CD14-positive monocyte (primary cell): ENCODE data around the gene WFDC1. TPM values are rescaled to one million over a fixed set of nuclear protein-coding genes. Genes with fewer than 3 reads are reported as not detected.
A peak's percentile ranks its signal among the peaks of the same experiment; 100 is the strongest.

Experiments
- DNase-seq, 3 donors: peaks; one replicate each; pipeline ENCODE4 v3.0.0-alpha.2; 2011 to 2022
- H2AFZ ChIP-seq: 2 replicates; pipeline ENCODE4 v1.6.0; 2012; ENCODE audit warnings: mild to moderate bottlenecking, low read depth, low read length, inconsistent platforms; ENCODE audit not compliant: insufficient read depth, poor library complexity, severe bottlenecking
- H3K27ac ChIP-seq, 2 donors: 1 replicate in 1 of 2; 2 replicates in 1 of 2; pipeline ENCODE4 v1.5.1; 2012 to 2013; ENCODE audit warnings: low read length in 2 of 2, control low read depth in 1 of 2, inconsistent platforms in 1 of 2, low read depth in 1 of 2, mild to moderate bottlenecking in 1 of 2
- H3K27me3 ChIP-seq, 2 donors: one replicate each; pipeline versions ENCODE4 v1.6.0 to v1.6.1; 2011 to 2013; ENCODE audit warnings: low read length in 2 of 2; ENCODE audit not compliant: control insufficient read depth in 2 of 2, insufficient read depth in 2 of 2
- H3K36me3 ChIP-seq, 2 donors: replicated peaks in 1 of 2; 1 replicate in 1 of 2; 2 replicates in 1 of 2; pipeline versions ENCODE4 v1.5.1 to v1.6.1; 2012 to 2013; ENCODE audit warnings: low read length in 2 of 2, control low read depth in 1 of 2, inconsistent platforms in 1 of 2, mild to moderate bottlenecking in 1 of 2; ENCODE audit not compliant: insufficient read depth in 2 of 2, control insufficient read depth in 1 of 2
- H3K4me1 ChIP-seq, 2 donors: 1 replicate in 1 of 2; 2 replicates in 1 of 2; pipeline versions ENCODE4 v1.5.1 to v1.6.1; 2012 to 2013; ENCODE audit warnings: low read length in 2 of 2, control low read depth in 1 of 2, inconsistent platforms in 1 of 2, mild to moderate bottlenecking in 1 of 2, moderate library complexity in 1 of 2; ENCODE audit not compliant: insufficient read depth in 2 of 2, control insufficient read depth in 1 of 2
- H3K4me2 ChIP-seq: replicated peaks from 2 replicates; pipeline ENCODE3; 2012; ENCODE audit warnings: low read length, moderate library complexity, mild to moderate bottlenecking; ENCODE audit not compliant: poor library complexity, severe bottlenecking; ENCODE audit errors: extremely low read depth
- H3K4me3 ChIP-seq, 3 experiments: fragments of 200-600 bp in 1 of 3; sonication (generic) in 1 of 3; replicated peaks in 1 of 3; 1 replicate in 2 of 3; 2 replicates in 1 of 3; pipeline ENCODE4 v1.5.1; 2011 to 2013; ENCODE audit warnings: low read length in 3 of 3, mild to moderate bottlenecking in 3 of 3, control low read depth in 2 of 3, low read depth in 2 of 3, inconsistent platforms in 1 of 3, moderate library complexity in 1 of 3
- H3K79me2 ChIP-seq: 2 replicates; pipeline ENCODE4 v1.6.0; 2012; ENCODE audit warnings: mild to moderate bottlenecking, control low read depth, inconsistent platforms, low read length, moderate library complexity; ENCODE audit not compliant: insufficient read depth
- H3K9ac ChIP-seq: 2 replicates; pipeline ENCODE4 v1.6.0; 2017; ENCODE audit warnings: low read length, mild to moderate bottlenecking; ENCODE audit not compliant: insufficient read depth, poor library complexity, severe bottlenecking
- H3K9me3 ChIP-seq, 2 donors: replicated peaks in 1 of 2; 1 replicate in 1 of 2; 2 replicates in 1 of 2; pipeline versions ENCODE4 v1.5.1 to v1.6.1; 2012 to 2013; ENCODE audit warnings: low read length in 2 of 2, control low read depth in 1 of 2; ENCODE audit not compliant: control insufficient read depth in 1 of 2, insufficient read depth in 1 of 2
- H4K20me1 ChIP-seq: 2 replicates; pipeline ENCODE4 v1.6.0; 2012; ENCODE audit warnings: mild to moderate bottlenecking, low read length, control low read depth, moderate library complexity; ENCODE audit not compliant: insufficient read depth
- H3K27ac Mint-ChIP-seq, 7 donors: one replicate each; pipeline ENCODE4 v1.8.0; 2020; ENCODE audit warnings: mild to moderate bottlenecking in 7 of 7, mixed read lengths in 7 of 7, moderate library complexity in 6 of 7, inconsistent platforms in 2 of 7
- H3K27me3 Mint-ChIP-seq, 3 donors: one replicate each; pipeline ENCODE4 v1.8.0; 2021 to 2022; ENCODE audit warnings: low read depth in 3 of 3, mild to moderate bottlenecking in 3 of 3, mixed read lengths in 3 of 3, moderate library complexity in 3 of 3, inconsistent platforms in 1 of 3
- H3K36me3 Mint-ChIP-seq, 2 donors: one replicate each; pipeline ENCODE4 v1.8.0; 2020; ENCODE audit warnings: mixed read lengths in 2 of 2, inconsistent platforms in 1 of 2, mild to moderate bottlenecking in 1 of 2
- H3K4me1 Mint-ChIP-seq: one replicate; pipeline ENCODE4 v1.8.0; 2020; ENCODE audit warnings: mild to moderate bottlenecking, mixed read lengths
- H3K4me3 Mint-ChIP-seq, 2 donors: one replicate each; pipeline ENCODE4 v1.8.0; 2020; ENCODE audit warnings: mild to moderate bottlenecking in 2 of 2, mixed read lengths in 2 of 2, moderate library complexity in 1 of 2
- H3K9me3 Mint-ChIP-seq, 7 donors: one replicate each; pipeline ENCODE4 v1.8.0; 2020 to 2022; ENCODE audit warnings: mixed read lengths in 7 of 7, mild to moderate bottlenecking in 6 of 7, moderate library complexity in 6 of 7, inconsistent platforms in 2 of 7
- WGBS: methylation state at CpG from one replicate; pipeline ENCODE4 v1.1.5; 2013; ENCODE audit warnings: missing lambda C conversion rate; ENCODE audit not compliant: insufficient coverage; 5-methylcytosine and 5-hydroxymethylcytosine counted together
- intact Hi-C, 2 donors: fragments of 100-400 bp; cut with micrococcal nuclease; formaldehyde crosslinking; loops; one replicate each; pipeline versions ENCODE4 v1.15.0 to v1.15.1; 2023
- polyA plus RNA-seq, 3 donors: library from polyadenylated mRNA; depleted of rRNA in 1 of 3; unstranded in 2 of 3; stranded (reverse) in 1 of 3; fragments of 300-500 nt in 2 of 3; fragments of >200 nt in 1 of 3; fragmentation: Illumina TruSeq in 2 of 3; gene quantifications; 1 replicate in 2 of 3; 2 replicates in 1 of 3; pipeline ENCODE4 v1.2.3, GENCODE V29; 2012 to 2021
- TF ChIP-seq, protein P1 (sequence below): fragments of 200-600 bp; IDR thresholded peaks from one replicate; pipeline ENCODE4 v1.8.0; 2022; ENCODE audit warnings: antibody characterized with exemption, mild to moderate bottlenecking

Gene WFDC1
- polyA plus RNA-seq, 3 donors = not detected

DNA sequence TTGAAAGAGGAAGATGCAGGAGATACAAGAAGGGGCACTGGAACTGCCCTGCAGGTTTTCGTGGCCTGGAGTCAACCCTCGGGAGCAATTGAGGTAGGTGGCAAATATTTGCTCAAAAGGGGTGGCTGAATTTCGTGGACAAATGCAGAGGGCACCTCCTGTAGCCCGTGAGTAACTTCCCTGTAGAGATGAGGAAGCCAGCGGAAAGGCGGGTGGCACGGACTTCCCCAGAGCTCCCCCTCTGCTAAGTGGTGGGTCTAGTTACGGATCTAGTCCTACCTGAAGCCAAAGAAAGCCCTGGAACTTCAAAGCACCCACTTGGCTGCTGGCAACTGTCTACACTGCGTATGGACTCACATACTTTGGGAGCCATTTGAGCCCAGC, 72.6 kb downstream of the WFDC1 start:
- Histone ChIP-seq H3K27me3 (peaks cover 26 to 54% of the 10 kb centered on the region in 2 donors), H3K27ac (no peak overlapping the region), H3K36me3 (no peaks in the 10 kb centered on the region), H3K9ac (no peak overlapping the region), H3K9me3 (peaks cover 0 to 21% of the 10 kb centered on the region in 2 donors), H3K79me2 (no peaks in the 10 kb centered on the region), H3K4me2 (no peak overlapping the region), H2AFZ (no peak overlapping the region), H4K20me1 (no peaks in the 10 kb centered on the region), H3K4me3 (no peak overlapping the region), H3K4me1 (peaks cover 9 to 15% of the 10 kb centered on the region in 2 donors)
- peaks cover 56 to 68% (median 67%) of the 10 kb centered on the region in 3 donors for H3K27me3 Mint-ChIP-seq
- intact Hi-C loops = no loop called here
- H3K27ac Mint-ChIP-seq = no peak overlapping the region
- TF ChIP-seq, protein P1, sequence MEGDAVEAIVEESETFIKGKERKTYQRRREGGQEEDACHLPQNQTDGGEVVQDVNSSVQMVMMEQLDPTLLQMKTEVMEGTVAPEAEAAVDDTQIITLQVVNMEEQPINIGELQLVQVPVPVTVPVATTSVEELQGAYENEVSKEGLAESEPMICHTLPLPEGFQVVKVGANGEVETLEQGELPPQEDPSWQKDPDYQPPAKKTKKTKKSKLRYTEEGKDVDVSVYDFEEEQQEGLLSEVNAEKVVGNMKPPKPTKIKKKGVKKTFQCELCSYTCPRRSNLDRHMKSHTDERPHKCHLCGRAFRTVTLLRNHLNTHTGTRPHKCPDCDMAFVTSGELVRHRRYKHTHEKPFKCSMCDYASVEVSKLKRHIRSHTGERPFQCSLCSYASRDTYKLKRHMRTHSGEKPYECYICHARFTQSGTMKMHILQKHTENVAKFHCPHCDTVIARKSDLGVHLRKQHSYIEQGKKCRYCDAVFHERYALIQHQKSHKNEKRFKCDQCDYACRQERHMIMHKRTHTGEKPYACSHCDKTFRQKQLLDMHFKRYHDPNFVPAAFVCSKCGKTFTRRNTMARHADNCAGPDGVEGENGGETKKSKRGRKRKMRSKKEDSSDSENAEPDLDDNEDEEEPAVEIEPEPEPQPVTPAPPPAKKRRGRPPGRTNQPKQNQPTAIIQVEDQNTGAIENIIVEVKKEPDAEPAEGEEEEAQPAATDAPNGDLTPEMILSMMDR = no peak
- 8% methylated on average over 7 of the region's 9 CpGs for WGBS
- H3K36me3 Mint-ChIP-seq = peaks cover 0 to 4% of the 10 kb centered on the region in 2 donors
- peaks cover 11% of the 10 kb centered on the region for H3K4me1 Mint-ChIP-seq
- peak; percentile 21 to 53 (median 32) for DNase-seq
- H3K9me3 Mint-ChIP-seq = peaks cover 0 to 12% (median 3%) of the 10 kb centered on the region in 7 donors
- peak overlapping the region in 1 of 2 donors; percentile 63 for H3K4me3 Mint-ChIP-seq

DNA sequence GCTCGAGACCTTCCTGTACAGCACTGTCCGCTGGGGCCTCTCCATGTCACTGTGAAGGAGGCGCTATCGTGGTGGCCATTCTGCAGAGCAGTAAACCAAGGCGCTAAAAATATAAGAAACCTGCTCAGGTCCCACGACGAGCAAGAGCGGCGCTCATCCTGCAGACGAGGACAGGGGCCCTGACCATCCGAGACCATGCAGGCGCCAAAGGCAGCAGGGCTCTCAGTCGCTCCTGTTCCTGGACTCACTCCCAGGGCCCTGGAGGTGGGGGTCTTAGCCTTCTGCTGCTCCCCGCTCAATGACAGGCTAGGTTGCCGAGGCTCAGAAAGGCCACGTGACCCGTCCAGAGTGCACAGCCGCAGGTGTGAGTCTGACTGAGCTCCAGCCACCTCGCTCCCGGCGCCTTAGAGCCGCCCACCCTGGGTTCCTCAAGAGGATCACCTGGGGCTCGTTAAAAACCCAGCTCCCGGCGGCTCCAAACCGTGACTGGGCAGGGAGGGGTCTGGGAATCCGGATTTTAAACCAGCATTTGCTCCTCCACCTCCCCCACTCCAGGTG, 73.2 kb downstream of the WFDC1 start:
- Mint-ChIP-seq H3K9me3 (peaks cover 0 to 12% (median 3%) of the 10 kb centered on the region in 7 donors), H3K4me1 (peaks cover 11% of the 10 kb centered on the region), H3K36me3 (peaks cover 0 to 4% of the 10 kb centered on the region in 2 donors), H3K27ac (no peak overlapping the region), H3K4me3 (peak overlapping the region; percentile 31 to 63), H3K27me3 (peaks cover 55 to 71% (median 66%) of the 10 kb centered on the region in 3 donors)
- H2AFZ ChIP-seq = no peak overlapping the region
- peaks cover 0 to 21% of the 10 kb centered on the region in 2 donors for H3K9me3 ChIP-seq
- H3K4me2 ChIP-seq = no peak overlapping the region
- no peak overlapping the region for H3K27ac ChIP-seq
- H3K4me3 ChIP-seq = no peak overlapping the region
- H3K27me3 ChIP-seq = peaks cover 26 to 54% of the 10 kb centered on the region in 2 donors
- no peak overlapping the region for H3K9ac ChIP-seq
- no peaks in the 10 kb centered on the region for H3K36me3 ChIP-seq
- intact Hi-C loops = no loop called here
- WGBS = 34% methylated on average over 20 of the region's 27 CpGs
- H3K4me1 ChIP-seq = peaks cover 9 to 15% of the 10 kb centered on the region in 2 donors
- H3K79me2 ChIP-seq = no peaks in the 10 kb centered on the region
- no peaks in the 10 kb centered on the region for H4K20me1 ChIP-seq
- DNase-seq = no peak
- TF ChIP-seq, protein P1 = no peak
